ENCODE data around the gene RRAGA.
"Not testable (repeated sequence)": the region's sequence is repeated elsewhere in the genome, so short reads cannot be mapped to it uniquely, and the experiment has no call there.

RRAGA gene, protein sequence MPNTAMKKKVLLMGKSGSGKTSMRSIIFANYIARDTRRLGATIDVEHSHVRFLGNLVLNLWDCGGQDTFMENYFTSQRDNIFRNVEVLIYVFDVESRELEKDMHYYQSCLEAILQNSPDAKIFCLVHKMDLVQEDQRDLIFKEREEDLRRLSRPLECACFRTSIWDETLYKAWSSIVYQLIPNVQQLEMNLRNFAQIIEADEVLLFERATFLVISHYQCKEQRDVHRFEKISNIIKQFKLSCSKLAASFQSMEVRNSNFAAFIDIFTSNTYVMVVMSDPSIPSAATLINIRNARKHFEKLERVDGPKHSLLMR

GRCh38 chr9:19048966-19049916 is at the start of gene RRAGA:
RRAGA (plus strand) TSS chr9:19049427; CDS start chr9:19049660, 233 bp downstream.
- peak; percentile 98 for DNase-seq

DNA sequence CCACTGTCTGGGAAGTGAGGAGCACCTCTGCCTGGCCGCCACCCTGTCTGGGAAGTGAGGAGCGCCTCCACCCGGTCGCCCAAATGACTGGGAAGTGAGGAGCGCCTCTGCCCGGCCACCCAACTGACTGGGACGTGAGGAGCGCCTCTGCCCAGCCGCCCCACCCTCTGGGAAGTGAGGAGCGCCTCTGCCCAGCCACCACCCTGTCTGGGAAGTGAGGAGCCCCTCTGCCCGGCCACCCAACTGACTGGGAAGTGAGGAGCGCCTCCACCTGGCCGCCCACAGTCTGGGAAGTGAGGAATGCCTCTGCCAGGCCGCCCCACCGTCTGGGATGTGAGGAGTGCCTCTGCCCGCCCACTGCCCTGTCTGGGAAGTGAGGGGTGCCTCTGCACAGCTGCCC is 49.1 kb upstream of the RRAGA start:
- DNase-seq: no peak

- no peak for DNase-seq
These were observed 39.7 kb upstream of the RRAGA start for GRCh38 chr9:19009391-19009965.

GRCh38 chr9:19018201-19018600 is 31.0 kb upstream of the RRAGA start:
- DNase-seq: peak in 1 of 3 donors; percentile 7

- no peak for DNase-seq
These were observed 28.3 kb upstream of the RRAGA start for GRCh38 chr9:19020886-19021455.

DNA sequence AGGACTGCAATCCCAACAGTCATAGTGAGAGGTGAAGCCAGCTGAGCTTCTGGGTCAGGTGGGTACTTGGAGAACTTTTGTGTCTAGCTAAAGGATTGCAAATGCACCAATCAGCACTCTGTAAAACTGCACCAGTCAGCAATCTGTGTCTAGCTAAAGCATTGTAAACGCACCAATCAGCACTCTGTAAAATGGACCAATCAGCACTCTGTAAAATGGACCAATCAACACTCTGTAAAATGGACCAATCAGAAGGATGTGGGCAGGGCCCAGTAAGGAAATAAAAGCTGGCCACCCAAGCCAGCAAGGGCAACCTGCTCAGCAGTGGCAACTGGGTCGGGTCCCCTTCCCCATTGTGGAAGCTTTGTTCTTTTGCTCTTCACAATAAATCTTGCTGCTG is 27.6 kb upstream of the RRAGA start:
- not testable (repeated sequence) for DNase-seq

GRCh38 chr9:19022206-19022605 is 27.0 kb upstream of the RRAGA start:
- no peak for DNase-seq

DNA sequence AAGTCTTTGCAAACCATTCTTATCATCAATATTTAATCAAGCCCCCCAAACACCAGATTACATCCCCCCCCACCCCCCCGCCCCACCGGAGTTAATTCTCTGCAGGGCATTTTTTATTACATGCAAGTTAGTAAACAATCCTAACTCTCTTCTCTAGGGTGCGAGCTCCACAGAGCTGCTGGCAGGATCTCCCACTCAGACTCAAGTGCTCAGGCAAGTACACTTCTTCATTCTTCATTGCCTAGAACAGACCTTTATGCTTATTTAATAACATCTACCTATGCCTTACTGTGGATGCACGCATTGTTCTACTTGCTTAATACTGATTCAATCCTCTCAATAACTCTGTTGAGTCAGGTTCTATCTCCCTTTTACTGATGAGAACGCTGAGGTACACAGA is 26.1 kb upstream of the RRAGA start:
- DNase-seq: no peak

GRCh38 chr9:19026375-19026774 is 22.9 kb upstream of the RRAGA start:
- no peak for DNase-seq

GRCh38 chr9:19027825-19028224 is 21.4 kb upstream of the RRAGA start:
- DNase-seq: no peak

GRCh38 chr9:19028835-19029451 is 20.3 kb upstream of the RRAGA start:
- peak; percentile 68 to 76 (median 69) for DNase-seq

GRCh38 chr9:19030899-19031298 is 18.3 kb upstream of the RRAGA start:
- DNase-seq: peak in 1 of 3 donors; percentile 21

- DNase-seq: no peak
These were observed 16.8 kb upstream of the RRAGA start for GRCh38 chr9:19032406-19032805.

DNA sequence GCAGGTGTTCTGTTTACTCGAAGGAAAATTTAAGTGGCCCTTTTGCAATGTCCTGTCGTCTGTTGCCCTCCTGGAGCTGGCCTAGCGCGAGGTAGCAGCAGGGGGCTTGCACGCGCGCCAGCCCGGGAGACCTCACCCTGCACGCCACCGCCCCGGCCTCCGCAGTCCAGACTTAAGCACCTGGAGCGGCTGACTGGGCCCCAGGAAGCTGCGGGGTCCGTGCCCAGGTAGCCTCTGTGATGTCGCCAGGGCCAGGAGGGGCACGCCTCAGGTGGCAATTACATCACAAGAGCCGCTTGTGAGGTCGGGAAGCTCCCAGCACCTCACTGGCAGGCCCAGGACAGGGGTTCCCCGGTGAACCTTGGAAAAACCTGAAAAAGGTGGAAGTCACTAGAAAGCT is 16.2 kb upstream of the RRAGA start, which contains the start of gene SAXO1:
Gene SAXO1, minus strand, starts transcription at position 195 of the 400 bp plus-strand sequence. CDS start 301 bp downstream, outside the sequence.
- DNase-seq: no peak

GRCh38 chr9:19036611-19037010 is 12.6 kb upstream of the RRAGA start:
- no peak for DNase-seq

DNA sequence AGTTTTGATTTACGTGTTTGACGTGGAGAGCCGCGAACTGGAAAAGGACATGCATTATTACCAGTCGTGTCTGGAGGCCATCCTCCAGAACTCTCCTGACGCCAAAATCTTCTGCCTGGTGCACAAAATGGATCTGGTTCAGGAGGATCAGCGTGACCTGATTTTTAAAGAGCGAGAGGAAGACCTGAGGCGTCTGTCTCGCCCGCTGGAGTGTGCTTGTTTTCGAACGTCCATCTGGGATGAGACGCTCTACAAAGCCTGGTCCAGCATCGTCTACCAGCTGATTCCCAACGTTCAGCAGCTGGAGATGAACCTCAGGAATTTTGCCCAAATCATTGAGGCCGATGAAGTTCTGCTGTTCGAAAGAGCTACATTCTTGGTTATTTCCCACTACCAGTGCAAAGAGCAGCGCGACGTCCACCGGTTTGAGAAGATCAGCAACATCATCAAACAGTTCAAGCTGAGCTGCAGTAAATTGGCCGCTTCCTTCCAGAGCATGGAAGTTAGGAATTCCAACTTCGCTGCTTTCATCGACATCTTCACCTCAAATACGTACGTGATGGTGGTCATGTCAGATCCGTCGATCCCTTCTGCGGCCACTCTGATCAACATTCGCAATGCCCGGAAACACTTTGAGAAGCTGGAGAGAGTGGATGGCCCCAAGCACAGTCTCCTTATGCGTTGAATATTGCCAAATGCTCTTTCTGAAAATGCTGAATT is 850 bp downstream of the RRAGA start:
- peak in 1 of 3 donors; percentile 10 for DNase-seq

GRCh38 chr9:19050637-19051591 is 1.7 kb downstream of the RRAGA start:
- no peak for DNase-seq

- DNase-seq: no peak
These were observed 7.8 kb downstream of the RRAGA start for GRCh38 chr9:19057033-19057432.

DNA sequence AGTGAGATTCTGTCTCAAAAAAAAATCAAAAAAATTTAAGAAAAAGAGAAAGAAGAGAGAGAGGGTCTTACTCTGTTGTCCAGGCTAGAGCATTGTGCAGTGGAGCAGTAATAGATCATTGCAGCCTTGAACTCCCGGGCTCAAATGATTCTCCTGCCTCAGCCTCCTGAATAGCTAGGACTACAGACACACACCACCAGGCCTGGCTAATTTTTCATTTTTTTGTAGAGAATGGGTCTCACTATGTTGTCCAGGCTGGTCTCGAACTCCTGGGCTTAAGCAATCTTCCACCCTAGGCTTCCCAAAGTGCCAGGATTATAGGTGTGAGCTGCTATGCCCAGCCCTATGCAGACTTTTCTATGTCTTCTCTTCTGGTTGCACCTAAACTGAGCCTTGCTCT is 25.0 kb downstream of the RRAGA start:
- no peak for DNase-seq

DNA sequence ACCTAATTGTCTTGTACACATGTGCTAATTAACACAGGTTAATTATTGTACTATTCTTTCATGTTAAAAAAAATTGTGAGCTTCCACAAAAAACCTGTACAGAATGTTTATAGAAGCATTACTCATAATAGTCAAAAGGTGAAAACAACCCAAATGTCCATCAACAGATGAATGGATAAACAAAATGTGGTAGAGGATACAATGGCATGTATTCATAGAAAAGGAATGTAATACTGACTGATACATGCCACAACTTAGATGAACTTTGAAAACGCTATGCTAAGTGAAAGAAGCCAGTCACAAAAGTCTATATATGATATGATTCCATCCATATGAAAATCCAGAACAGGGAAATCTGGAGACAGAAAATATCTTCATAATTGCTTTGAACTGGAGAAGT is 25.6 kb downstream of the RRAGA start:
- DNase-seq: no peak

DNA sequence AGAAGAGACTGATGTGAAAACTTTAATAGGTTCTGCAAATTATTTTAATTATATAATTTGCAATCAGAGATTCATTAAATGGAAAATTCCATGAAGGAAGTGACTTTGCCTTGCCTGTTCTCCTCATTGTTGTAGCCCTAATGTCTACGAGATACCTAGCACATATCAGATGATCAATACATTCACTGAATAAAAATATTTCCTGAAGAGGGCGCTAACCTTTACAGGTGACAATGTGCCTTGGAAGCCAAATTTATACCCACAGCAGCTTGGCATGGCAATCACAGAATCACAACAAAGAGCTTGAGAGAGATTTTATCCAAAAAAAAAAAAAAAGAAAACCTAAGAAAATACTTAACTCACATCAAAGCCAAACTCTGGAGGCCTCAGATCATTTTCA is 36.1 kb downstream of the RRAGA start:
- DNase-seq: peak; percentile 36 to 52 (median 47)

All from suppressor macrophage treated with lipopolysaccharide for 1 hour (primary cell).